NCI-H1436 treated with DMSO at 0.1 percent for 48 hours (cell line): ENCODE measurements around the gene LRPAP1.

ENCODE experiments used
- DNase-seq: peaks from one replicate; lab custom pipeline; 2025; lab: John Stamatoyannopoulos, UW

LRPAP1 gene

GRCh38 chr4:3485011-3485791, 47.0 kb downstream of the LRPAP1 start:
- no peak for DNase-seq

- no peak for DNase-seq
Observed at GRCh38 chr4:3484057-3484973, 47.9 kb downstream of the LRPAP1 start.

- DNase-seq = no peak
Observed at GRCh38 chr4:3483471-3483921, 48.7 kb downstream of the LRPAP1 start.

- DNase-seq = no peak
Observed at GRCh38 chr4:3482707-3483106, 49.5 kb downstream of the LRPAP1 start.

- DNase-seq = no peak
Observed at GRCh38 chr4:3481783-3482393, 50.3 kb downstream of the LRPAP1 start.

- no peak for DNase-seq
Observed at GRCh38 chr4:3481113-3481531, 51.1 kb downstream of the LRPAP1 start.

GRCh38 chr4:3480528-3481112, 51.6 kb downstream of the LRPAP1 start:
- DNase-seq = no peak

GRCh38 chr4:3479358-3480101, 52.7 kb downstream of the LRPAP1 start:
- no peak for DNase-seq

- no peak for DNase-seq
Observed at GRCh38 chr4:3478446-3479357, 53.5 kb downstream of the LRPAP1 start.

GRCh38 chr4:3477750-3478430, 54.3 kb downstream of the LRPAP1 start:
- no peak for DNase-seq

GRCh38 chr4:3476936-3477749, 55.1 kb downstream of the LRPAP1 start:
- DNase-seq = no peak

GRCh38 chr4:3476341-3476747, 55.9 kb downstream of the LRPAP1 start:
- DNase-seq = no peak

GRCh38 chr4:3475713-3476260, 56.4 kb downstream of the LRPAP1 start:
- DNase-seq = no peak

GRCh38 chr4:3475041-3475712, 57.0 kb downstream of the LRPAP1 start:
- no peak for DNase-seq

- no peak for DNase-seq
Observed at GRCh38 chr4:3473996-3474765, 58.0 kb downstream of the LRPAP1 start.

GRCh38 chr4:3473181-3473950, 58.9 kb downstream of the LRPAP1 start:
- DNase-seq = no peak
